Measurements from ENCODE around the gene HIC1. TPM values are rescaled to one million over a fixed set of nuclear protein-coding genes. Genes with fewer than 3 reads are reported as not detected.

Gene HIC1
- total RNA-seq, 1 donor from 2014 or later = 9.9 TPM

- no peak for DNase-seq (ENCODE audit: low spot score)
- ATAC-seq = peak; percentile 22
These were observed 30.2 kb upstream of the HIC1 start for GRCh38 chr17:2024572-2025219.

GRCh38 chr17:2025220-2025621 is 29.7 kb upstream of the HIC1 start, which contains the start of gene RTN4RL1:
TSS of gene RTN4RL1 (minus strand) at chr17:2025334. CDS start at chr17:2024865, 469 bp downstream.
- DNase-seq (ENCODE audit: low spot score) = peak; percentile 76
- ATAC-seq = peak; percentile 67

GRCh38 chr17:2025622-2026309 is 29.1 kb upstream of the HIC1 start:
- peak; percentile 62 for ATAC-seq

GRCh38 chr17:2027528-2028233 is 27.2 kb upstream of the HIC1 start:
- DNase-seq (ENCODE audit: low spot score) (no peak), ATAC-seq (no peak)

More at GRCh38 chr17:2025622-2026309, 29.1 kb upstream of the HIC1 start:
- peak; percentile 77 for DNase-seq (ENCODE audit: low spot score)

- DNase-seq (ENCODE audit: low spot score) = no peak
- no peak for ATAC-seq
These were observed 26.7 kb upstream of the HIC1 start for GRCh38 chr17:2028234-2028614.

GRCh38 chr17:2028737-2029136 is 26.2 kb upstream of the HIC1 start:
- no peak for DNase-seq (ENCODE audit: low spot score)
- no peak for ATAC-seq

GRCh38 chr17:2029911-2030778 is 24.8 kb upstream of the HIC1 start, which contains the start of gene DPH1:
TSS of gene DPH1 (plus strand) at chr17:2030153. CDS start at chr17:2030170, 17 bp downstream.
- ATAC-seq = peak; percentile 81
- peak; percentile 90 for DNase-seq (ENCODE audit: low spot score)

GRCh38 chr17:2030779-2031163 is 24.1 kb upstream of the HIC1 start:
- no peak for ATAC-seq
- no peak for DNase-seq (ENCODE audit: low spot score)

- DNase-seq (ENCODE audit: low spot score) (no peak), ATAC-seq (no peak)
These were observed 21.8 kb upstream of the HIC1 start for GRCh38 chr17:2033153-2033552.

- ATAC-seq = no peak
- DNase-seq (ENCODE audit: low spot score) = no peak
These were observed 20.7 kb upstream of the HIC1 start for GRCh38 chr17:2034157-2034556.

GRCh38 chr17:2034806-2035540 is 19.9 kb upstream of the HIC1 start:
- DNase-seq (ENCODE audit: low spot score) (peak; percentile 49), ATAC-seq (no peak)

- ATAC-seq (no peak), DNase-seq (ENCODE audit: low spot score) (no peak)
These were observed 19.1 kb upstream of the HIC1 start for GRCh38 chr17:2035541-2036488.

- ATAC-seq = no peak
- DNase-seq (ENCODE audit: low spot score) = no peak
These were observed 17.7 kb upstream of the HIC1 start for GRCh38 chr17:2037155-2037554.

- DNase-seq (ENCODE audit: low spot score) = no peak
These were observed 14.6 kb upstream of the HIC1 start for GRCh38 chr17:2040219-2040827.

GRCh38 chr17:2040942-2041560 is 13.9 kb upstream of the HIC1 start:
- peak; percentile 47 for DNase-seq (ENCODE audit: low spot score)
- no peak for ATAC-seq

More at GRCh38 chr17:2040219-2040827, 14.6 kb upstream of the HIC1 start:
- no peak for ATAC-seq

GRCh38 chr17:2041561-2042389 is 13.1 kb upstream of the HIC1 start, which contains the start of gene OVCA2:
TSS of gene OVCA2 (plus strand) at chr17:2042022. CDS start at chr17:2042048, 26 bp downstream.
- ATAC-seq (peak; percentile 96), DNase-seq (ENCODE audit: low spot score) (peak; percentile 96)

- DNase-seq (ENCODE audit: low spot score) (peak; percentile 45), ATAC-seq (no peak)
These were observed 12.5 kb upstream of the HIC1 start for GRCh38 chr17:2042390-2042847.
